ENCODE results near the gene ADGRB3.

DNA sequence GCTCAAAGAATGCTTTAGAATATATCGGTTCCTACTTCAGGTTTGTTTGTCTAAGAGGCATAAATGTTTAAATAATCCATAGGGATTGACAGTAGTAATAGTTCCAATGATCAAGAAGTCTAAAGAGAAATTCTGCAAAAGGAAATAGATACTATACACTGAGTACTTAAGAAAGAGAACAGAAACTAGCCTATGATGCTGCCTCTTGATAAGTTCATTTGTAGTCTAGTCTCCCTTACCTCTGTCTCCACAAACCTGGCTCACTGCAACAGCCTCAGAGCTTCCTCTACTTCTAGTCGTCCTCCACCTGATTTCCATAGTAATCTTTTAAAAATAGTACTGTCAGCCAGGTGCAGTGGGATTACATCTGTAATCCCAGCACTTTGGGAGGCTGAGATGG, 650.0 kb downstream of the ADGRB3 start:
- TF ChIP-seq, protein P1, sequence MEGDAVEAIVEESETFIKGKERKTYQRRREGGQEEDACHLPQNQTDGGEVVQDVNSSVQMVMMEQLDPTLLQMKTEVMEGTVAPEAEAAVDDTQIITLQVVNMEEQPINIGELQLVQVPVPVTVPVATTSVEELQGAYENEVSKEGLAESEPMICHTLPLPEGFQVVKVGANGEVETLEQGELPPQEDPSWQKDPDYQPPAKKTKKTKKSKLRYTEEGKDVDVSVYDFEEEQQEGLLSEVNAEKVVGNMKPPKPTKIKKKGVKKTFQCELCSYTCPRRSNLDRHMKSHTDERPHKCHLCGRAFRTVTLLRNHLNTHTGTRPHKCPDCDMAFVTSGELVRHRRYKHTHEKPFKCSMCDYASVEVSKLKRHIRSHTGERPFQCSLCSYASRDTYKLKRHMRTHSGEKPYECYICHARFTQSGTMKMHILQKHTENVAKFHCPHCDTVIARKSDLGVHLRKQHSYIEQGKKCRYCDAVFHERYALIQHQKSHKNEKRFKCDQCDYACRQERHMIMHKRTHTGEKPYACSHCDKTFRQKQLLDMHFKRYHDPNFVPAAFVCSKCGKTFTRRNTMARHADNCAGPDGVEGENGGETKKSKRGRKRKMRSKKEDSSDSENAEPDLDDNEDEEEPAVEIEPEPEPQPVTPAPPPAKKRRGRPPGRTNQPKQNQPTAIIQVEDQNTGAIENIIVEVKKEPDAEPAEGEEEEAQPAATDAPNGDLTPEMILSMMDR (conservative IDR thresholded peaks at IDR 0.05; ENCODE audit: low read depth, low read length): no peak
- TF ChIP-seq EZH2 (IDR thresholded peaks at IDR 0.05; ENCODE audit: borderline replicate concordance, low read depth, low read length, poor library complexity, severe bottlenecking): no peak

Measured in A673 (cell line).